Measurements from ENCODE around the gene EEF1A2.

GRCh38 chr20:63463400-63464288 lies 35.2 kb downstream of the EEF1A2 start:
- TF ChIP-seq, protein P1, sequence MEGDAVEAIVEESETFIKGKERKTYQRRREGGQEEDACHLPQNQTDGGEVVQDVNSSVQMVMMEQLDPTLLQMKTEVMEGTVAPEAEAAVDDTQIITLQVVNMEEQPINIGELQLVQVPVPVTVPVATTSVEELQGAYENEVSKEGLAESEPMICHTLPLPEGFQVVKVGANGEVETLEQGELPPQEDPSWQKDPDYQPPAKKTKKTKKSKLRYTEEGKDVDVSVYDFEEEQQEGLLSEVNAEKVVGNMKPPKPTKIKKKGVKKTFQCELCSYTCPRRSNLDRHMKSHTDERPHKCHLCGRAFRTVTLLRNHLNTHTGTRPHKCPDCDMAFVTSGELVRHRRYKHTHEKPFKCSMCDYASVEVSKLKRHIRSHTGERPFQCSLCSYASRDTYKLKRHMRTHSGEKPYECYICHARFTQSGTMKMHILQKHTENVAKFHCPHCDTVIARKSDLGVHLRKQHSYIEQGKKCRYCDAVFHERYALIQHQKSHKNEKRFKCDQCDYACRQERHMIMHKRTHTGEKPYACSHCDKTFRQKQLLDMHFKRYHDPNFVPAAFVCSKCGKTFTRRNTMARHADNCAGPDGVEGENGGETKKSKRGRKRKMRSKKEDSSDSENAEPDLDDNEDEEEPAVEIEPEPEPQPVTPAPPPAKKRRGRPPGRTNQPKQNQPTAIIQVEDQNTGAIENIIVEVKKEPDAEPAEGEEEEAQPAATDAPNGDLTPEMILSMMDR (IDR thresholded peaks at IDR 0.05; ENCODE audit: low read length), result no peak
- TF ChIP-seq EZH2 (optimal IDR thresholded peaks at IDR 0.05; ENCODE audit: low read depth, low read length), result no peak
- no peak for TF ChIP-seq EZH2phosphoT487 (IDR thresholded peaks at IDR 0.05; ENCODE audit: low read length)

All from MM.1S (cell line).